ENCODE data around the gene IFNL1. TPM values are rescaled to one million over a fixed set of nuclear protein-coding genes. Genes with fewer than 3 reads are reported as not detected.
A peak's percentile ranks its signal among the peaks of the same experiment; 100 is the strongest.

IFNL1 gene
- total and polyA plus RNA-seq, 4 experiments from 2014 or later, result 1.6 TPM; not detected in 3

GRCh38 chr19:39252458-39252857 lies 43.7 kb upstream of the IFNL1 start:
- POLR2A ChIA-PET (ENCODE audit: partially characterized antibody), result no interaction called here
- Histone ChIP-seq H3K27ac (ENCODE audit: low read depth, low read length) (no peak overlapping the region), H3K36me3 (ENCODE audit: insufficient read depth, low read length) (no peaks in the 10 kb centered on the region), H3K27me3 (ENCODE audit: insufficient read depth, low read length) (no peaks in the 10 kb centered on the region), H3K9me3 (ENCODE audit: control insufficient read depth in 1 of 2, low read length in 2 of 2) (no peaks in the 10 kb centered on the region), H3K4me1 (ENCODE audit: insufficient read depth, low read length) (no peaks in the 10 kb centered on the region), H3K4me3 (ENCODE audit: low read length in 2 of 2) (no peak overlapping the region)
- Mint-ChIP-seq H3K27me3 (peaks cover 6 to 8% of the 10 kb centered on the region in 2 donors), H3K27ac (peak overlapping the region in 1 of 7 donors; percentile 76), H3K36me3 (no peaks in the 10 kb centered on the region), H3K9me3 (peaks cover 0 to 4% (median 0%) of the 10 kb centered on the region in 8 donors), H3K4me3 (no peak overlapping the region), H3K4me1 (peaks cover 0 to 4% (median 1%) of the 10 kb centered on the region in 4 donors)
- no peak for DNase-seq
- intact Hi-C loops (cut with micrococcal nuclease), result no loop called here
- CTCF ChIA-PET (ENCODE audit: partially characterized antibody), result interaction anchor here (1.0 kb wide), 1 partner anchor 9 kb away, joined by 4 read pairs; no protein-coding TSS in a partner anchor

- Mint-ChIP-seq H3K4me3 (no peak overlapping the region), H3K9me3 (peaks cover 0 to 4% (median 0%) of the 10 kb centered on the region in 8 donors), H3K4me1 (peaks cover 5 to 10% (median 6%) of the 10 kb centered on the region in 4 donors), H3K27ac (no peak overlapping the region), H3K27me3 (peaks cover 6 to 12% of the 10 kb centered on the region in 2 donors), H3K36me3 (no peaks in the 10 kb centered on the region)
- no peak overlapping the region for H3K27ac ChIP-seq (ENCODE audit: low read depth, low read length)
- ChIA-PET POLR2A (ENCODE audit: partially characterized antibody) (no interaction called here), CTCF (ENCODE audit: partially characterized antibody) (no interaction called here)
- H3K9me3 ChIP-seq (ENCODE audit: control insufficient read depth in 1 of 2, low read length in 2 of 2), result no peaks in the 10 kb centered on the region
- H3K36me3 ChIP-seq (ENCODE audit: insufficient read depth, low read length), result no peaks in the 10 kb centered on the region
- intact Hi-C loops (cut with micrococcal nuclease), result no loop called here
- H3K4me1 ChIP-seq (ENCODE audit: insufficient read depth, low read length), result peaks cover 8% of the 10 kb centered on the region
- no peak overlapping the region for H3K4me3 ChIP-seq (ENCODE audit: low read length in 2 of 2)
- DNase-seq, result no peak
- no peaks in the 10 kb centered on the region for H3K27me3 ChIP-seq (ENCODE audit: insufficient read depth, low read length)
These were observed 42.6 kb upstream of the IFNL1 start for GRCh38 chr19:39253374-39254149.

- POLR2A ChIA-PET (ENCODE audit: partially characterized antibody), result no interaction called here
- Histone ChIP-seq H3K4me3 (ENCODE audit: low read length in 2 of 2) (no peak overlapping the region), H3K4me1 (ENCODE audit: insufficient read depth, low read length) (peaks cover 9% of the 10 kb centered on the region), H3K9me3 (ENCODE audit: control insufficient read depth in 1 of 2, low read length in 2 of 2) (no peaks in the 10 kb centered on the region), H3K36me3 (ENCODE audit: insufficient read depth, low read length) (no peaks in the 10 kb centered on the region), H3K27me3 (ENCODE audit: insufficient read depth, low read length) (no peaks in the 10 kb centered on the region), H3K27ac (ENCODE audit: low read depth, low read length) (no peak overlapping the region)
- H3K27me3 Mint-ChIP-seq, result peaks cover 4 to 10% of the 10 kb centered on the region in 2 donors
- no peak for DNase-seq
- H3K4me1 Mint-ChIP-seq, result peaks cover 4 to 10% (median 7%) of the 10 kb centered on the region in 4 donors
- intact Hi-C loops (cut with micrococcal nuclease), result no loop called here
- H3K36me3 Mint-ChIP-seq, result no peaks in the 10 kb centered on the region
- CTCF ChIA-PET (ENCODE audit: partially characterized antibody), result interaction anchor here (0.7 kb wide), 1 partner anchor 45 kb away, joined by 3 read pairs; no protein-coding TSS in a partner anchor
- H3K9me3 Mint-ChIP-seq, result peaks cover 0 to 4% (median 0%) of the 10 kb centered on the region in 8 donors
- H3K4me3 Mint-ChIP-seq, result no peak overlapping the region
- peak overlapping the region in 1 of 7 donors; percentile 4 for H3K27ac Mint-ChIP-seq
These were observed 41.5 kb upstream of the IFNL1 start for GRCh38 chr19:39254531-39255345.

GRCh38 chr19:39257227-39257626 lies 39.0 kb upstream of the IFNL1 start:
- H3K27me3 Mint-ChIP-seq, result peaks cover 12 to 14% of the 10 kb centered on the region in 2 donors
- CTCF ChIA-PET (ENCODE audit: partially characterized antibody), result no interaction called here

GRCh38 chr19:39261704-39262103 lies 34.5 kb upstream of the IFNL1 start:
- Histone ChIP-seq H3K36me3 (ENCODE audit: insufficient read depth, low read length) (no peaks in the 10 kb centered on the region), H3K4me1 (ENCODE audit: insufficient read depth, low read length) (peaks cover 9% of the 10 kb centered on the region), H3K4me3 (ENCODE audit: low read length in 2 of 2) (no peak overlapping the region), H3K27me3 (ENCODE audit: insufficient read depth, low read length) (peaks cover 18% of the 10 kb centered on the region), H3K9me3 (ENCODE audit: control insufficient read depth in 1 of 2, low read length in 2 of 2) (no peaks in the 10 kb centered on the region), H3K27ac (ENCODE audit: low read depth, low read length) (no peak overlapping the region)
- H3K36me3 Mint-ChIP-seq, result no peaks in the 10 kb centered on the region
- no peak for DNase-seq
- H3K4me1 Mint-ChIP-seq, result peaks cover 7 to 14% (median 11%) of the 10 kb centered on the region in 4 donors
- no peak overlapping the region for H3K27ac Mint-ChIP-seq
- peaks cover 0 to 1% (median 0%) of the 10 kb centered on the region in 8 donors for H3K9me3 Mint-ChIP-seq
- no peak overlapping the region for H3K4me3 Mint-ChIP-seq
- ChIA-PET CTCF (ENCODE audit: partially characterized antibody) (interaction anchor here (1.0 to 1.1 kb wide), 2 partner anchors 9 to 71 kb away, joined by 3 to 4 read pairs; no protein-coding TSS in a partner anchor), POLR2A (ENCODE audit: partially characterized antibody) (no interaction called here)
- intact Hi-C loops (cut with micrococcal nuclease), result no loop called here
- peaks cover 26 to 29% of the 10 kb centered on the region in 2 donors for H3K27me3 Mint-ChIP-seq

More at GRCh38 chr19:39257227-39257626, 39.0 kb upstream of the IFNL1 start:
- Histone ChIP-seq H3K4me3 (ENCODE audit: low read length in 2 of 2) (no peak overlapping the region), H3K4me1 (ENCODE audit: insufficient read depth, low read length) (peaks cover 9% of the 10 kb centered on the region), H3K27ac (ENCODE audit: low read depth, low read length) (no peak overlapping the region), H3K9me3 (ENCODE audit: control insufficient read depth in 1 of 2, low read length in 2 of 2) (no peaks in the 10 kb centered on the region), H3K36me3 (ENCODE audit: insufficient read depth, low read length) (no peaks in the 10 kb centered on the region), H3K27me3 (ENCODE audit: insufficient read depth, low read length) (peaks cover 5% of the 10 kb centered on the region)
- Mint-ChIP-seq H3K27ac (peak overlapping the region in 1 of 7 donors; percentile 35), H3K4me3 (no peak overlapping the region), H3K36me3 (no peaks in the 10 kb centered on the region), H3K4me1 (peaks cover 4 to 9% (median 7%) of the 10 kb centered on the region in 4 donors), H3K9me3 (peaks cover 0 to 4% (median 0%) of the 10 kb centered on the region in 8 donors)
- intact Hi-C loops (cut with micrococcal nuclease), result no loop called here
- POLR2A ChIA-PET (ENCODE audit: partially characterized antibody), result no interaction called here
- no peak for DNase-seq

- H3K9me3 Mint-ChIP-seq, result no peaks in the 10 kb centered on the region
- H3K27me3 Mint-ChIP-seq, result peaks cover 24% of the 10 kb centered on the region in 2 donors
These were observed 33.7 kb upstream of the IFNL1 start for GRCh38 chr19:39262496-39262895.

GRCh38 chr19:39263912-39264305 lies 32.3 kb upstream of the IFNL1 start:
- intact Hi-C loops (cut with micrococcal nuclease), result no loop called here
- ChIA-PET POLR2A (ENCODE audit: partially characterized antibody) (no interaction called here), CTCF (ENCODE audit: partially characterized antibody) (no interaction called here)
- peaks cover 3 to 8% (median 5%) of the 10 kb centered on the region in 4 donors for H3K4me1 Mint-ChIP-seq
- H3K9me3 ChIP-seq (ENCODE audit: control insufficient read depth in 1 of 2, low read length in 2 of 2), result no peaks in the 10 kb centered on the region
- H3K36me3 Mint-ChIP-seq, result no peaks in the 10 kb centered on the region
- no peak overlapping the region for H3K27ac Mint-ChIP-seq
- DNase-seq, result no peak
- H3K9me3 Mint-ChIP-seq, result no peaks in the 10 kb centered on the region
- H3K27me3 ChIP-seq (ENCODE audit: insufficient read depth, low read length), result peaks cover 18% of the 10 kb centered on the region
- peaks cover 21 to 24% of the 10 kb centered on the region in 2 donors for H3K27me3 Mint-ChIP-seq
- H3K4me3 Mint-ChIP-seq, result peak overlapping the region in 2 of 8 donors; percentile 1 to 18
- H3K4me3 ChIP-seq (ENCODE audit: low read length in 2 of 2), result no peak overlapping the region
- H3K27ac ChIP-seq (ENCODE audit: low read depth, low read length), result no peak overlapping the region
- H3K36me3 ChIP-seq (ENCODE audit: insufficient read depth, low read length), result no peaks in the 10 kb centered on the region
- no peaks in the 10 kb centered on the region for H3K4me1 ChIP-seq (ENCODE audit: insufficient read depth, low read length)

More at GRCh38 chr19:39262496-39262895, 33.7 kb upstream of the IFNL1 start:
- Mint-ChIP-seq H3K4me3 (no peak overlapping the region), H3K4me1 (peaks cover 7 to 14% (median 11%) of the 10 kb centered on the region in 4 donors), H3K36me3 (no peaks in the 10 kb centered on the region), H3K27ac (no peak overlapping the region)
- peaks cover 9% of the 10 kb centered on the region for H3K4me1 ChIP-seq (ENCODE audit: insufficient read depth, low read length)
- DNase-seq, result no peak
- POLR2A ChIA-PET (ENCODE audit: partially characterized antibody), result no interaction called here
- no peak overlapping the region for H3K27ac ChIP-seq (ENCODE audit: low read depth, low read length)
- no peaks in the 10 kb centered on the region for H3K9me3 ChIP-seq (ENCODE audit: control insufficient read depth in 1 of 2, low read length in 2 of 2)
- CTCF ChIA-PET (ENCODE audit: partially characterized antibody), result interaction anchor here (1.1 kb wide), 1 partner anchor 70 kb away, joined by 3 read pairs; no protein-coding TSS in a partner anchor
- intact Hi-C loops (cut with micrococcal nuclease), result no loop called here
- H3K4me3 ChIP-seq (ENCODE audit: low read length in 2 of 2), result no peak overlapping the region
- no peaks in the 10 kb centered on the region for H3K36me3 ChIP-seq (ENCODE audit: insufficient read depth, low read length)
- peaks cover 18% of the 10 kb centered on the region for H3K27me3 ChIP-seq (ENCODE audit: insufficient read depth, low read length)

All from CD4-positive, alpha-beta memory T cell (primary cell).